Lung (tissue), 12 donors: Measurements from ENCODE around the gene MINK1. TPM values are rescaled to one million over a fixed set of nuclear protein-coding genes. Genes with fewer than 3 reads are reported as not detected.

ENCODE experiments used
- ATAC-seq: fragments of 200-7000 bp; cut with Tn5 transposase; one replicate; pipeline ENCODE4 v1.9.1; 2020; ENCODE audit warnings: moderate number of reproducible peaks; ENCODE audit not compliant: insufficient read depth, low FRiP score
- DNase-seq, 3 donors: peaks; one replicate each; pipeline ENCODE4 v3.0.0-alpha.2; 2013 to 2017
- H3K27ac ChIP-seq, 2 donors: one replicate each; pipeline ENCODE4 v1.5.1; 2013; ENCODE audit warnings: mild to moderate bottlenecking in 2 of 2, moderate library complexity in 2 of 2, control low read depth in 1 of 2, inconsistent platforms in 1 of 2, low read depth in 1 of 2, low read length in 1 of 2
- H3K27me3 ChIP-seq, 3 donors: one replicate each; pipeline ENCODE4 v1.5.1; 2013; ENCODE audit warnings: low read length in 2 of 3; ENCODE audit not compliant: control insufficient read depth in 3 of 3, insufficient read depth in 3 of 3
- H3K36me3 ChIP-seq, 4 donors: one replicate each; pipeline ENCODE4 v1.5.1; 2013; ENCODE audit warnings: low read length in 4 of 4, mild to moderate bottlenecking in 1 of 4, moderate library complexity in 1 of 4; ENCODE audit not compliant: control insufficient read depth in 4 of 4, insufficient read depth in 4 of 4
- H3K4me1 ChIP-seq, 5 donors: one replicate each; pipeline ENCODE4 v1.5.1; 2013; ENCODE audit warnings: low read length in 5 of 5, mild to moderate bottlenecking in 2 of 5, moderate library complexity in 1 of 5; ENCODE audit not compliant: control insufficient read depth in 5 of 5, insufficient read depth in 5 of 5
- H3K4me3 ChIP-seq: one replicate; pipeline ENCODE4 v1.5.1; 2013; ENCODE audit warnings: mild to moderate bottlenecking, control low read depth, moderate library complexity
- H3K9ac ChIP-seq, 2 donors: one replicate each; pipeline ENCODE4 v1.5.1; 2013; ENCODE audit warnings: low read length in 2 of 2, control low read depth in 1 of 2; ENCODE audit not compliant: insufficient read depth in 1 of 2
- H3K9me3 ChIP-seq, 4 donors: one replicate each; pipeline ENCODE4 v1.5.1; 2013; ENCODE audit warnings: low read length in 3 of 4, mild to moderate bottlenecking in 1 of 4, moderate library complexity in 1 of 4; ENCODE audit not compliant: control insufficient read depth in 4 of 4, insufficient read depth in 3 of 4
- WGBS, 2 donors: extraction: QIAGEN DNeasy Blood & Tissue Kit; methylation state at CpG; one replicate each; pipeline ENCODE4 v1.1.7; 2013; 5-methylcytosine and 5-hydroxymethylcytosine counted together
- polyA plus RNA-seq, 2 donors: library from polyadenylated mRNA; stranded (reverse); fragments of 200-250 nt; gene quantifications; one replicate each; pipeline ENCODE4 v1.2.1, GENCODE V29; 2013
- total RNA-seq, 2 donors: library from RNA; depleted of rRNA in 1 of 2; stranded (reverse); fragments of >200 nt in 1 of 2; gene quantifications; one replicate each; pipeline ENCODE4 v1.2.1, GENCODE V29; 2014 to 2021
- TF ChIP-seq, protein P1 (sequence below): IDR thresholded peaks from 2 replicates; pipeline ENCODE4 v1.5.1; 2012; ENCODE audit warnings: mild to moderate bottlenecking; ENCODE audit errors: control extremely low read depth, extremely low read depth
- donor health status: control.
- donor health status: control.
- donor health status: Bipolar disorder and iron deficiency.
- donor health status: healthy.
- donor health status: DM: yes; HTN: yes; CAD: no.

MINK1 gene
- total and polyA plus RNA-seq, 4 donors = 36.5 to 95.4 (median 51.0) TPM

DNA sequence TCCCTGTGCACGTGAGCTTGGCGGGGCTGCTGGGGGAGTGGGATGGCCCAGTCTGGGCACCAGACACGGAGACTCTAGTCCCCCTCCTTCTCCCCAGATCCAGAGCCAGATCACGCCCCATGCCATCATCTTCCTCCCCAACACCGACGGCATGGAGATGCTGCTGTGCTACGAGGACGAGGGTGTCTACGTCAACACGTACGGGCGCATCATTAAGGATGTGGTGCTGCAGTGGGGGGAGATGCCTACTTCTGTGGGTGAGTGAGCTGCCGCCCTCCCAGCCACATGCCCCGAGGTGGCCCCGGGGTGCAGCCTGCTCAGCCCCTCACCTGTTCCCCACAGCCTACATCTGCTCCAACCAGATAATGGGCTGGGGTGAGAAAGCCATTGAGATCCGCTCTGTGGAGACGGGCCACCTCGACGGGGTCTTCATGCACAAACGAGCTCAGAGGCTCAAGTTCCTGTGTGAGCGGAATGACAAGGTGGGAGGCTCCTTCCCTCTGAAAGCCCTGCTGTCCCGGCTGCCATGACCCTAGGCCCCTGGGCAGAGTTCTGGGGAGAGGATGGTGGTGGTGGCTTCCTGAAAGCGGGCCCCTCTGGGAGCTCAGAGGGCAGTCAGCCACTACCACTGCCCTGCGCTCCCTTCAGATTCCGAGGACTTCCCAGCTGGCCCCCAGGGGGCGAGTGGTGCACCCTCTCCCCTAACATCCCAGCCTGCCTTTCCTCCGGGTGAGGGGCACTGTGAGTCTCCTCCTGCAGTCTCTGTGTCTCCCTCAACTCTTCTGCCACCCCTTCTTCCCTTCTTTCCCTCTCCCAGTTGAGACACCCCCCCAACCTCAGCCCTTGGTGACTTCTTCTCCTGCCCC, 63.4 kb downstream of the MINK1 start:
- Histone ChIP-seq H3K4me3 (no peak overlapping the region), H3K9ac (no peak overlapping the region), H3K36me3 (peaks cover 0 to 58% (median 27%) of the 10 kb centered on the region in 4 donors), H3K27ac (no peak overlapping the region), H3K27me3 (peaks cover 0 to 32% (median 10%) of the 10 kb centered on the region in 3 donors), H3K9me3 (no peaks in the 10 kb centered on the region), H3K4me1 (peaks cover 0 to 9% (median 5%) of the 10 kb centered on the region in 5 donors)
- 92 to 94% methylated on average over 26 to 27 of the region's 27 CpGs for WGBS, 2 donors
- TF ChIP-seq, protein P1, sequence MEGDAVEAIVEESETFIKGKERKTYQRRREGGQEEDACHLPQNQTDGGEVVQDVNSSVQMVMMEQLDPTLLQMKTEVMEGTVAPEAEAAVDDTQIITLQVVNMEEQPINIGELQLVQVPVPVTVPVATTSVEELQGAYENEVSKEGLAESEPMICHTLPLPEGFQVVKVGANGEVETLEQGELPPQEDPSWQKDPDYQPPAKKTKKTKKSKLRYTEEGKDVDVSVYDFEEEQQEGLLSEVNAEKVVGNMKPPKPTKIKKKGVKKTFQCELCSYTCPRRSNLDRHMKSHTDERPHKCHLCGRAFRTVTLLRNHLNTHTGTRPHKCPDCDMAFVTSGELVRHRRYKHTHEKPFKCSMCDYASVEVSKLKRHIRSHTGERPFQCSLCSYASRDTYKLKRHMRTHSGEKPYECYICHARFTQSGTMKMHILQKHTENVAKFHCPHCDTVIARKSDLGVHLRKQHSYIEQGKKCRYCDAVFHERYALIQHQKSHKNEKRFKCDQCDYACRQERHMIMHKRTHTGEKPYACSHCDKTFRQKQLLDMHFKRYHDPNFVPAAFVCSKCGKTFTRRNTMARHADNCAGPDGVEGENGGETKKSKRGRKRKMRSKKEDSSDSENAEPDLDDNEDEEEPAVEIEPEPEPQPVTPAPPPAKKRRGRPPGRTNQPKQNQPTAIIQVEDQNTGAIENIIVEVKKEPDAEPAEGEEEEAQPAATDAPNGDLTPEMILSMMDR = no peak
- DNase-seq (no peak), ATAC-seq (no peak)

DNA sequence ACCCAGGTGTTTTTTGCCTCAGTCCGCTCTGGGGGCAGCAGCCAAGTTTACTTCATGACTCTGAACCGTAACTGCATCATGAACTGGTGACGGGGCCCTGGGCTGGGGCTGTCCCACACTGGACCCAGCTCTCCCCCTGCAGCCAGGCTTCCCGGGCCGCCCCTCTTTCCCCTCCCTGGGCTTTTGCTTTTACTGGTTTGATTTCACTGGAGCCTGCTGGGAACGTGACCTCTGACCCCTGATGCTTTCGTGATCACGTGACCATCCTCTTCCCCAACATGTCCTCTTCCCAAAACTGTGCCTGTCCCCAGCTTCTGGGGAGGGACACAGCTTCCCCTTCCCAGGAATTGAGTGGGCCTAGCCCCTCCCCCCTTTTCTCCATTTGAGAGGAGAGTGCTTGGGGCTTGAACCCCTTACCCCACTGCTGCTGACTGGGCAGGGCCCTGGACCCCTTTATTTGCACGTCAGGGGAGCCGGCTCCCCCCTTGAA, 64.1 kb downstream of the MINK1 start:
- Histone ChIP-seq H3K36me3 (peaks cover 0 to 52% (median 22%) of the 10 kb centered on the region in 4 donors), H3K27ac (no peak overlapping the region), H3K4me1 (peaks cover 0 to 13% (median 9%) of the 10 kb centered on the region in 5 donors), H3K27me3 (peaks cover 0 to 37% (median 10%) of the 10 kb centered on the region in 3 donors), H3K9me3 (no peaks in the 10 kb centered on the region), H3K4me3 (no peak overlapping the region), H3K9ac (no peak overlapping the region)
- DNase-seq (no peak), ATAC-seq (no peak)
- 81 to 87% methylated on average over 10 of the region's 10 CpGs for WGBS, 2 donors
- TF ChIP-seq, protein P1 = no peak

DNA sequence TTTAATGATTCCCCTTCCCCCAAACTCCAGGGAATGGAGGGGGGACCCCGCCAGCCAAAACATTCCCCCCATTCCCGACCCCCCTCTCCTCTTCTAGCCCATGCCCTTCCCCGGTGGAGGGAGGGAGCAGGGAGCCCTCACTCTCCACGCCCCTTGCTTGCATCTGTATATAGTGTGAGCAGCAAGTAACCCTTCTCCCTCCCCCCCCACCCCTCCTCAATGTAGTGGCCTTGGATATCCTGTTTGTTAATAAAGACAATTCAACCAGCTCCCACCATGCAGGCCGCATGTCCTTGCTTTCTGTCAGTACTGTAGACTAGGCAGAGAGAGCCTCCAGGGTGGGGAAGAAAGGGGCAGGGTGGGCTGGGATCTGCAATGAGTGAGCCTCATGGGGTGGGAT, 64.6 kb downstream of the MINK1 start:
- WGBS, 2 donors = 71 to 83% methylated on average over 5 of the region's 5 CpGs
- H3K36me3 ChIP-seq = peaks cover 0 to 46% (median 20%) of the 10 kb centered on the region in 4 donors
- H3K4me1 ChIP-seq = peaks cover 0 to 15% (median 9%) of the 10 kb centered on the region in 5 donors
- H3K27ac ChIP-seq = no peak overlapping the region
- H3K4me3 ChIP-seq = no peak overlapping the region
- no peak overlapping the region for H3K9ac ChIP-seq
- DNase-seq = no peak
- peaks cover 0 to 39% (median 10%) of the 10 kb centered on the region in 3 donors for H3K27me3 ChIP-seq
- no peaks in the 10 kb centered on the region for H3K9me3 ChIP-seq
- no peak for ATAC-seq
- TF ChIP-seq, protein P1 = no peak
